HCT116 (cell line): ENCODE data around the gene KRTAP4-3. TPM values are rescaled to one million over a fixed set of nuclear protein-coding genes. Genes with fewer than 3 reads are reported as not detected.
A peak's percentile ranks its signal among the peaks of the same experiment; 100 is the strongest.

Experiments used
- ATAC-seq: fragments of 200-7000 bp; cut with Tn5 transposase; 2 replicates; pipeline ENCODE4 v1.9.1; 2020; ENCODE audit warnings: mild to moderate bottlenecking, moderate library complexity
- BruUV-seq: library from RNA; stranded (reverse); fragments of 400-500 nt; replicated peaks from 2 replicates; lab custom pipeline; 2021; lab: Mats Ljungman, UMichigan
- CTCF ChIA-PET: fragments of 300-600 bp; sonication (Branson Sonifier 250); formaldehyde crosslinking; loops from one replicate; lab custom pipeline; 2021; ENCODE audit warnings: antibody characterized with exemption; lab: Charles Lee
- POLR2A ChIA-PET: fragments of 300-600, 350-600 bp; sonication (Branson Sonifier 250); formaldehyde crosslinking; loops from one replicate; lab custom pipeline; 2021; ENCODE audit warnings: antibody characterized with exemption; lab: Charles Lee
- RAD21 ChIA-PET, 2 experiments: fragments of 300-600 bp; sonication (Branson Sonifier 250); formaldehyde crosslinking; loops; one replicate each; lab custom pipeline; 2023; ENCODE audit warnings: low total read pairs in 2 of 2; ENCODE audit not compliant: uncharacterized antibody in 2 of 2, unreplicated experiment in 2 of 2, low non-redundant PET in 1 of 2; lab: Charles Lee
- DNase-seq: peaks from one replicate; pipeline ENCODE4 v3.0.0-alpha.2; 2010; ENCODE audit warnings: low read depth, low spot score
- H2AFZ ChIP-seq: fragments of 200-600 bp; shearing (Covaris generic), sonication (generic); 2 replicates; pipeline ENCODE4 v1.6.1; 2017; ENCODE audit warnings: low read depth, mixed run types, mixed read lengths, antibody characterized with exemption, low read length; ENCODE audit not compliant: poor library complexity, severe bottlenecking
- H3K27ac ChIP-seq: 2 replicates; pipeline ENCODE4 v1.5.1; 2012; ENCODE audit warnings: low read depth, low read length
- H3K27me3 ChIP-seq: fragments of 200-600 bp; sonication (generic); 2 replicates; pipeline ENCODE4 v1.6.1; 2016; ENCODE audit warnings: mixed run types, low read length, mixed read lengths; ENCODE audit not compliant: insufficient read depth
- H3K36me3 ChIP-seq, 2 experiments: fragments of 200-500 bp in 1 of 2; fragments of 200-600 bp in 1 of 2; sonication (Bioruptor generic) in 1 of 2; sonication (generic) in 1 of 2; 2 replicates each; pipeline versions ENCODE4 v1.5.1 to v1.6.1; 2014 to 2016; ENCODE audit warnings: low read length in 2 of 2, inconsistent platforms in 1 of 2, mixed read lengths in 1 of 2, mixed run types in 1 of 2; ENCODE audit not compliant: insufficient read depth in 2 of 2, control insufficient read depth in 1 of 2
- H3K4me1 ChIP-seq, 2 experiments: fragments of 200-600 bp in 1 of 2; sonication (generic) in 1 of 2; 2 replicates each; pipeline versions ENCODE4 v1.5.1 to v1.6.1; 2012 to 2017; ENCODE audit warnings: low read length in 2 of 2, inconsistent platforms in 1 of 2, mild to moderate bottlenecking in 1 of 2, mixed read lengths in 1 of 2, mixed run types in 1 of 2, moderate library complexity in 1 of 2; ENCODE audit not compliant: insufficient read depth in 2 of 2, control insufficient read depth in 1 of 2
- H3K4me2 ChIP-seq: fragments of 200-600 bp; sonication (generic); 2 replicates; pipeline ENCODE4 v1.6.1; 2017; ENCODE audit warnings: mixed run types, low read length, mixed read lengths
- H3K4me3 ChIP-seq, 2 experiments: fragments of 200-600 bp in 1 of 2; sonication (generic) in 1 of 2; replicated peaks in 1 of 2; 2 replicates each; pipeline ENCODE4 v1.5.1; 2011 to 2016; ENCODE audit warnings: low read length in 2 of 2, control low read depth in 1 of 2, low read depth in 1 of 2, mild to moderate bottlenecking in 1 of 2, mixed read lengths in 1 of 2, mixed run types in 1 of 2
- H3K79me2 ChIP-seq: fragments of 200-600 bp; sonication (generic); 2 replicates; pipeline ENCODE4 v1.6.1; 2017; ENCODE audit warnings: mild to moderate bottlenecking, mixed run types, low read length, moderate library complexity, mixed read lengths; ENCODE audit not compliant: insufficient read depth
- H3K9ac ChIP-seq: fragments of 200-600 bp; sonication (generic); 2 replicates; pipeline ENCODE4 v1.6.1; 2016; ENCODE audit warnings: low read length, mixed read lengths
- H3K9me2 ChIP-seq: fragments of 200-600 bp; sonication (generic), shearing (Covaris generic); 2 replicates; pipeline ENCODE4 v1.6.1; 2017; ENCODE audit warnings: mixed run types, mild to moderate bottlenecking, moderate library complexity; ENCODE audit not compliant: insufficient read depth
- H3K9me3 ChIP-seq, 2 experiments: fragments of 200-500 bp in 1 of 2; fragments of 200-600 bp in 1 of 2; sonication (Bioruptor generic) in 1 of 2; sonication (generic) in 1 of 2; 2 replicates each; pipeline ENCODE4 v1.6.1; 2014 to 2017; ENCODE audit warnings: low read length in 2 of 2, mixed read lengths in 2 of 2, inconsistent platforms in 1 of 2, low read depth in 1 of 2, mild to moderate bottlenecking in 1 of 2, mixed run types in 1 of 2, moderate library complexity in 1 of 2; ENCODE audit not compliant: control insufficient read depth in 1 of 2, insufficient read depth in 1 of 2
- H4K20me1 ChIP-seq: fragments of 200-600 bp; sonication (generic), shearing (Covaris generic); 2 replicates; pipeline ENCODE4 v1.6.1; 2017; ENCODE audit warnings: mixed run types, mild to moderate bottlenecking, moderate library complexity; ENCODE audit not compliant: insufficient read depth
- CEBPB ChIP-seq: IDR thresholded peaks from 2 replicates; pipeline ENCODE4 v1.6.1; 2012; ENCODE audit warnings: low read depth
- CTCF ChIP-seq, 3 experiments: fragments of 200-600 bp in 1 of 3; sonication (generic) in 1 of 3; IDR thresholded peaks in 2 of 3; conservative IDR thresholded peaks in 1 of 3; 2 replicates each; pipeline ENCODE4 v1.5.1; 2012 to 2017; ENCODE audit warnings: low read depth in 2 of 3, low read length in 2 of 3, antibody characterized with exemption in 1 of 3, borderline replicate concordance in 1 of 3, control low read depth in 1 of 3, mild to moderate bottlenecking in 1 of 3, mixed read lengths in 1 of 3, mixed run types in 1 of 3, moderate library complexity in 1 of 3; ENCODE audit not compliant: insufficient read depth in 1 of 3
- ELF1 ChIP-seq: IDR thresholded peaks from 2 replicates; pipeline ENCODE4 v1.6.1; 2012; ENCODE audit warnings: low read depth, borderline replicate concordance
- EZH2 ChIP-seq: fragments of 200-600 bp; sonication (generic); IDR thresholded peaks from 2 replicates; pipeline ENCODE4 v1.6.1; 2017; ENCODE audit warnings: antibody characterized with exemption, mixed run types
- EZH2phosphoT487 ChIP-seq: fragments of 200-600 bp; IDR thresholded peaks from 2 replicates; pipeline ENCODE4 v1.6.1; 2018; ENCODE audit warnings: antibody characterized with exemption, borderline replicate concordance
- FOSL1 ChIP-seq: IDR thresholded peaks from 2 replicates; pipeline ENCODE4 v1.6.1; 2012; ENCODE audit warnings: low read depth
- JUND ChIP-seq: IDR thresholded peaks from 2 replicates; pipeline ENCODE4 v1.6.1; 2012
- MAX ChIP-seq: IDR thresholded peaks from 2 replicates; pipeline ENCODE4 v1.6.1; 2012
- POLR2A ChIP-seq: IDR thresholded peaks from 2 replicates; pipeline ENCODE4 v1.7.0; 2011; ENCODE audit warnings: borderline replicate concordance; ENCODE audit not compliant: insufficient read depth, insufficient read length; ENCODE audit errors: extremely low read depth
- POLR2AphosphoS5 ChIP-seq: IDR thresholded peaks from 2 replicates; pipeline ENCODE4 v1.6.1; 2011; ENCODE audit warnings: mild to moderate bottlenecking, low read depth, low read length, moderate library complexity
- REST ChIP-seq: IDR thresholded peaks from 2 replicates; pipeline ENCODE4 v1.6.1; 2012; ENCODE audit warnings: low read depth
- SIN3A ChIP-seq: IDR thresholded peaks from 2 replicates; pipeline ENCODE4 v1.6.1; 2012; ENCODE audit warnings: low read depth
- SP1 ChIP-seq: IDR thresholded peaks from 2 replicates; pipeline ENCODE4 v1.6.1; 2012; ENCODE audit warnings: low read depth
- TCF7L2 ChIP-seq: IDR thresholded peaks from 2 replicates; pipeline ENCODE4 v1.7.0; 2011; ENCODE audit warnings: borderline replicate concordance, inconsistent platforms; ENCODE audit not compliant: insufficient read depth, insufficient read length; ENCODE audit errors: extremely low read depth
- YY1 ChIP-seq: IDR thresholded peaks from 2 replicates; pipeline ENCODE4 v1.6.1; 2011; ENCODE audit warnings: low read length, low read depth, moderate library complexity, mild to moderate bottlenecking; ENCODE audit not compliant: insufficient replicate concordance; ENCODE audit errors: extremely low read depth
- ZBTB33 ChIP-seq: IDR thresholded peaks from 2 replicates; pipeline ENCODE4 v1.6.1; 2011; ENCODE audit warnings: mild to moderate bottlenecking, low read length, moderate library complexity; ENCODE audit not compliant: insufficient replicate concordance; ENCODE audit errors: extremely low read depth
- ZFX ChIP-seq: fragments of 450-650 bp; IDR thresholded peaks from 2 replicates; pipeline ENCODE4 v1.6.1; 2017
- ZNF274 ChIP-seq: fragments of 200-500 bp; sonication (Bioruptor generic); IDR thresholded peaks from 2 replicates; pipeline ENCODE4 v1.6.1; 2014; ENCODE audit warnings: mild to moderate bottlenecking, low read depth, low read length, inconsistent platforms
- intact Hi-C: fragments of 100-400 bp; cut with micrococcal nuclease; formaldehyde crosslinking; loops from 2 replicates; pipeline ENCODE4 v1.10.0; 2022
- total RNA-seq: library from RNA; stranded (reverse); gene quantifications from one replicate; pipeline ENCODE4 v1.2.1, GENCODE V29; 2021; ENCODE audit not compliant: unreplicated experiment

The KRTAP4-3 gene
- total RNA-seq, 1 experiment from 2014 or later = not detected

- no peak overlapping the region for H3K4me2 ChIP-seq
- no peak for TF ChIP-seq JUND
- TF ChIP-seq TCF7L2 = no peak
- no peak for TF ChIP-seq SP1
- TF ChIP-seq POLR2A = no peak
- TF ChIP-seq ZBTB33 = no peak
- no peak for TF ChIP-seq EZH2
- TF ChIP-seq EZH2phosphoT487 = no peak
- no peak for TF ChIP-seq ZNF274
- TF ChIP-seq CEBPB = no peak
- TF ChIP-seq CTCF (IDR thresholded peaks at IDR 0.05 in 2 of 3, conservative IDR thresholded peaks at IDR 0.05 in 1 of 3; ENCODE audit: borderline replicate concordance in 1 of 3, insufficient read depth in 1 of 3, low read depth in 2 of 3, low read length in 2 of 3) = no peak
- TF ChIP-seq REST = no peak
- TF ChIP-seq ELF1 = no peak
- no peak for TF ChIP-seq MAX
- no peak for TF ChIP-seq YY1
- TF ChIP-seq ZFX = no peak
- no peak for TF ChIP-seq SIN3A
- no peak for TF ChIP-seq FOSL1
- no peak for TF ChIP-seq POLR2AphosphoS5
- TF ChIP-seq, all 23 proteins: peak for 0
- ChIA-PET RAD21 (no interaction called here), POLR2A (no interaction called here), CTCF (no interaction called here)
- Histone ChIP-seq H4K20me1 (no peaks in the 10 kb centered on the region), H3K4me1 (peaks cover 3 to 31% of the 10 kb centered on the region in 2 experiments; a peak in 2 of 4 replicates), H3K79me2 (no peaks in the 10 kb centered on the region), H2AFZ (peak overlapping the region; percentile 32), H3K9me3 (peaks cover 0 to 10% of the 10 kb centered on the region in 2 experiments; a peak in 2 of 4 replicates), H3K9me2 (no peaks in the 10 kb centered on the region), H3K4me3 (no peak overlapping the region), H3K36me3 (peaks cover 0 to 19% of the 10 kb centered on the region in 2 experiments; a peak in 2 of 4 replicates), H3K27ac (no peak overlapping the region), H3K9ac (no peak overlapping the region), H3K27me3 (no peaks in the 10 kb centered on the region)
- ATAC-seq (no peak), DNase-seq (no peak)
- intact Hi-C loops = no loop called here
- BruUV-seq = no TSS peak
These were observed 33.9 kb downstream of the KRTAP4-3 start for GRCh38 chr17:41133880-41134735.
